HG03460 (cell line): ENCODE measurements around the gene MYO3A.

Experiments used
- ATAC-seq: cut with Tn5 transposase; IDR thresholded peaks from one replicate; pipeline ENCODE4 v1.9.1; 2021; ENCODE audit not compliant: unreplicated experiment

Gene MYO3A

GRCh38 chr10:26211781-26212444, 277.9 kb downstream of the MYO3A start:
- ATAC-seq = no peak

DNA sequence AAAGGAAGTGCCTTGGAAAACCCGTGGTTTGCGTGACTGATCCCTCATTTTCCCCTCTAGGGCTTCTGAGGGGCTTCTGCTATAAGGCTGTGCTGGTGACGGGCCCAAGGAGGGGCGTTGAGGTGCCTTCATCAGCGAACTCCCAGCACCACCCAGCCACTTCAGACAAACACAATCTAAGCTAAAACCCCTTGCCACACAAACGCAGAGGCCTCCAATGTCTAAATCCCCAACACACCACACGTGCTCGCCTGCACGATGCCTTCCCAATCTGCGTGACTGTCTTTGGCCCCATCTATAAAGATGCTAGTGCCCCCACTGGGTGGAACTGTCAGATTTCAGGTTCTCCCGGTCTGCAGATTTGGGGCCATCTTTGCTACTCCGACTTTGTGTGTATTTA, 278.5 kb downstream of the MYO3A start:
- no peak for ATAC-seq

- no peak for ATAC-seq
These were observed 279.2 kb downstream of the MYO3A start for GRCh38 chr10:26213157-26213800.

- ATAC-seq = no peak
These were observed 280.0 kb downstream of the MYO3A start for GRCh38 chr10:26214004-26214403.

GRCh38 chr10:26214551-26215395, 280.7 kb downstream of the MYO3A start:
- ATAC-seq = no peak

DNA sequence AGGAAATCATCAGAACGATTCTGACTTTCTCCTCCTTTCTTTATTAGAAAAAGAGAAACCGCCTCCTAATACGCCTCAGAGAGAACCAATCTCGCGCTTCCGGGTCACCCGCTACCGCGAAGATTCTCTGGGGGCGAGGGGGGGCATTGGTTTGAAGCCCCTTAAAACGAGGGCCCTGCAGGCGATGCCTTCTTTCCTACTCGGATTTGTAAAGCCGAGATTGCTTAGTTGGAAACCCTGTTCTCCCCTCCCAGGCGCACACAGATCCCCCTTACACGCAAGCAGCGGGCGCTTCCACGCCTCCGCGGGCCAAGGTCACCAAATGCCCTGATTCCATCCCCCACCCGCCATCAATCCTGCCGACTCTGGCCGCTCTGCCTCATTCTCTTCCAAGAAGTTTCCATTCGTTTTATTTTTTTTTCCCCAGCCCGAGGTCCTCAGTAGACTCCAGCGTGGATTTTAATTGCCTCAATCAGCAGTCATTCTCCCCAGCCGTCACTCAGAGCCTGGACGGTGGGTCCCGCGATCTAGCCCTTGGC, 281.4 kb downstream of the MYO3A start:
- no peak for ATAC-seq

DNA sequence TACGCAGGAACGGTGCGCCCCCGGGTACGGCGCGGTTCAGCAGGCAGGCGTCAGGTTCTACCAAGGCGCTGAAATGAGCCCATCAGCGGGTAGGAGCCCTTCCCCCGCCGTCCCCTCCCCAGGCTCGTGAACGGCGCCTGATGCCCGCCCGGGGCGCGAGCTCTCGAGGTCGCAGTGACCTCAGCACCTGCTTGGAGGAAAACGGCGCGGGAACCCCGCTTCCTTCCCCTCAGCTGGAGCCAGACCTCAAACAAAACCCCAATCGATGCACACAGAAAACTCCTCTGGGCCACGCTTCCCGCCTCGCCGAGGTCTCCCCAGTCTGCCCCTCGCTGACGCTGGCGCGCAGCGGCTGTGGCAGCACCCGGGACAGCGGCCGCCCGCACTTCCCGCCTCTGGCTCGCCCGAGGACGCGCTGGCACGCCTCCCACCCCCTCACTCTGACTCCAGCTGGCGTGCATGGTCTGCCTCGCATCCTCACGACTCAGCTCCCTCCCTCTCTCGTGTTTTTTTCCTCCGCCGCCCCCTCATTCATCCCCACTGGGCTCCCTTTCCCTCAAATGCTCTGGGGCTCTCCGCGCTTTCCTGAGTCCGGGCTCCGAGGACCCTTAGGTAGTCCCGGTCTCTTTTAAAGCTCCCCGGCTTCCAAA, 282.0 kb downstream of the MYO3A start:
- ATAC-seq = no peak

DNA sequence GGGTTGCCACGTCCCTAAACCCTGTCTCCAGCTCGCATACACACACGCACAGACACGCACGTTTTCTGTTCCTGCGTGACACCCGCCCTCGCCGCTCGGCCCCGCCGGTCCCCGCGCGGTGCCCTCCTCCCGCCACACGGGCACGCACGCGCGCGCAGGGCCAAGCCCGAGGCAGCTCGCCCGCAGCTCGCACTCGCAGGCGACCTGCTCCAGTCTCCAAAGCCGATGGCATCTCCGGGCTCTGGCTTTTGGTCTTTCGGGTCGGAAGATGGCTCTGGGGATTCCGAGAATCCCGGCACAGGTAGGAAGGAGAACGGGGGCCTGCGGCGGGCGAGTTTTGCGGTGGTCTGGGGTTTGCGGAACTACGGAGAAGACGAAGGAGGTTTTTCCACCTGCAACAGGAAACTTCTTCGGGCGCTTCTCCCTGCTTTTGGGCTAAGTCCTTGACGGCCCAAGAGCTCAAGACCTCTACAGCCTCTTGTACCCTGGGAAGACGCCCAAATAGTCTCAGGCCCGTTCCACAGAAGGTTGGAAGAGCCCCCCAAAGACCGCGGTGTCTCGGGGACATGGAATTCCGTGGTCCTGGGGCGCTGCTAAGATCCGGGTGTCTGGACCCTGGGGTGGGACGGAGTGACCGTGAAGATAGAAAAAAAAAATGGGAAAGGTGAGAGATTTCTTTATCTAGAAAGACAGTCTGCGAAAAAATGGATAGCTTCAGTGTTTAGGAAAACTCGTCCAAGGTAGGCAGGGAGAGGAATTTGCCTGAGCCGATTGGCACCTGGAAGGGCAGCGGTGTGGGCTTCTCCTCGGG, 282.8 kb downstream of the MYO3A start, which contains the start of gene GAD2:
TSS of gene GAD2 (plus strand) at position 190 of the 811 bp plus-strand sequence. CDS start at position 226, 36 bp downstream.
- ATAC-seq = no peak

DNA sequence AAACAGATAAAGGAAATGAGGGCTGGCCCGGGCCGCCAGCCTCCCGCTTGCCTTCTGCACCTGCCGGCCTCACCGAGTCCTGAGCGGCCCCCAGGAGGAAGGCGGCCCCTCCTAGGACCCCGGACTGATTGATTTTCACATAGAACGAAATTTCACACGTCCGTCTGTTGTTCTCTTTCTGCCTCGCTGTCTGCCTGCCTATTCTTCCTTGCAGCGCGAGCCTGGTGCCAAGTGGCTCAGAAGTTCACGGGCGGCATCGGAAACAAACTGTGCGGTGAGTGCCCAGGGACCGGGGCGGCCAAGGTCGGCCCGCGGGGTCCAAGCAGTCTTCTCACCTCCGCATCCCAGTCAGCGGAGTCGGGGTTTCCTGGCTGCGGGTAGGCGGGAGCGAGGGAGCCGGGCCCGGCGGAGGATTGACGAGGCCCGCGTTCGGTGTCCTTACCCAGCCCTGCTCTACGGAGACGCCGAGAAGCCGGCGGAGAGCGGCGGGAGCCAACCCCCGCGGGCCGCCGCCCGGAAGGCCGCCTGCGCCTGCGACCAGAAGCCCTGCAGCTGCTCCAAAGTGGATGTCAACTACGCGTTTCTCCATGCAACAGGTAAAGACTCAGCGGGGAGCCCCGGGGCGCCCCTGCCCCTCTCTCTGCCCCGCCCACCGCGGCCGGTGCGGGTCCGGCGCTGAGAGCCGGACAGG, 283.5 kb downstream of the MYO3A start:
- no peak for ATAC-seq

GRCh38 chr10:26219676-26220075, 285.6 kb downstream of the MYO3A start:
- ATAC-seq = no peak

DNA sequence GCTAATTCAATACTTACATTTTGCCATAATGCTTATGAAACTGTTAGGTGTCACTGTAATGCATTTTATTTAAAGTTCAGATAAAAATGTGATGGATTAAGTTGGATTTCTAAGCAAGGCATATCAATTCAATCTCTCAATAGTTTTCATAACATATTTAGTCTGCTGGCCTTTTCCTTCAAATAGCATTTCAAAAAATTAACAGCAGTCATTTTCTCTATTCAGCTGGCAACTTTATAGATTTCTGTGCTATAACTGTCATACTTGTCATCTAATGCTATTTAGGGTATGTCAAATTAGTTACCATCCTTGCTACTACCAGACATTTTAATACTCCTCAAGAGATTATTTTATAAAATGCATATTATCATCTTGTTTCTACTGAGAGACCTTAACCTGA, 286.9 kb downstream of the MYO3A start:
- no peak for ATAC-seq

DNA sequence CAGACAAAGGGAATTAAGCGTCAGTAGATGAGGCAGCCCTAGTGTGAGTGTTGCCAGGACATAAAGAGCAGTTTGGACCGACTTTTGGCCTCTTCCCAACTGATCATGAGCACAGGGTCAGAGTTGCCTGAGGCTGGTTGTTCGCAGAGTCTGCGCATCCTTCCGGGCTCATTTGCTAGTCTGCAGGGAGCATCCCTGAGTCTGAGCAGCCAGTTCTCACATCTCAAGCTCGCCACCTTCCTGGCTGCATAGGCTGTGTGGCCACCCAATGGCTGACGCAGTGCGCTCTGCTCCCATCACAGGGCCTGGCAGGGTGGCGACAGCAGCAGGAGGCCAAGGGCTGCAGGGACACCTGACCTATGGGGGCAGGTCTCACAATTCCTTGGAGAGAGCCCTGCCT, 287.5 kb downstream of the MYO3A start:
- no peak for ATAC-seq

DNA sequence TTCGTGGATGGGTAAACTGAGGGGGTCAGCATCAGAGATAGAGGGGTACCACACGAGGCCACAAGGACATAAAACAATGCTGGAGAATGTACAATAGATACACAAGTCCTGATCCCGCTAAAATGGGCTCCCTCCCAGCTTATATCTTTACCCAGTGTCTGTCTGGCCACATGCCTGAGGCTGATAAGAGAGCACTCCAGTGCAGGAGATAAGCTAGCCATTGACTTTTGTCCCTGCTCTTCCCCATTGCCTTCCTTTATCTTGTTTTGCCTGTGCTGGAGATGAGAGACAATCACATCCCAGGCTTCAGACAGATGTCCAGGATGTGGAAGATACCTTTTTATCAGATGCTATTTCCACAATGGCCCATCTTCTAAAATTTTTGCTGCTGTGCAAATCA, 288.5 kb downstream of the MYO3A start:
- ATAC-seq = no peak

GRCh38 chr10:26225322-26225721, 291.3 kb downstream of the MYO3A start:
- no peak for ATAC-seq

DNA sequence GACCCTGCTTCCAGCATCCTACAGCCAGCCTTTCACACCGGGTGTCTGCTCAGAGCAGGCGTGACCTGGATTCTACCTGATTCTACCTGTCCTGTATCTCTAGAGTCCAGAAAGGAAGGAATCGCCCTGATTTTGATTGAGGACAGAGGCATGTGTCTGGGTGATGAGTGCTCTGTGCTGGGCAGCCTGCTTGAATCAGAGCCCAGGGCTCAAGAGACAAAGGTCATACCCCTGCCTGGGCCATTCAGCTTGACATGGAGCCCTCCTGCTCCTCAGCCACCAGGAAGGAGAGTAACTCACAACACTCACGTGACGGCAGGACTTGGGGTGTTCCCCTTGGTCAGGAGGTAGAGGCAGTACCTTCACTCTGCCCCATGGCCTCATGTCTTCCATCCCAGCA, 293.8 kb downstream of the MYO3A start:
- no peak for ATAC-seq

DNA sequence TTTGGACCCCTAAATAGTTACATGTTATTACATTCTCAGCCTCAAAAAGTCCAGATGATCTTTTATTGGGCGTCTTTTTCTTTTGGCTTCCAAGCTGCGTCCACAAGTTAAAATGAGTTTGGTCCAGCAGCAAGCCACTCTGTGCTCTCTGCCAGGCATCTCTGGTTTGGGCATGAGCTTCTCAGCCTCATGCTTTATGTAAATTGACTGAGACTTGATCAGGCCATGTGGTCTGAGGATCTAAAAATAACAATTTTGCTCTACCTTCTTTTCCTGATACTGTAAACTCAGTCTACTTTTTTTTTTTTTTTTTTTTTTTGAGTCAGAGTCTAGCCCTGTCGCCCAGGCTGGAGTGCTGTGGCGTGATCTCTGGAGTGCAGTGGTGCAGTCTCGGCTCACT, 298.1 kb downstream of the MYO3A start:
- no peak for ATAC-seq

GRCh38 chr10:26235761-26236160, 301.7 kb downstream of the MYO3A start:
- no peak for ATAC-seq

DNA sequence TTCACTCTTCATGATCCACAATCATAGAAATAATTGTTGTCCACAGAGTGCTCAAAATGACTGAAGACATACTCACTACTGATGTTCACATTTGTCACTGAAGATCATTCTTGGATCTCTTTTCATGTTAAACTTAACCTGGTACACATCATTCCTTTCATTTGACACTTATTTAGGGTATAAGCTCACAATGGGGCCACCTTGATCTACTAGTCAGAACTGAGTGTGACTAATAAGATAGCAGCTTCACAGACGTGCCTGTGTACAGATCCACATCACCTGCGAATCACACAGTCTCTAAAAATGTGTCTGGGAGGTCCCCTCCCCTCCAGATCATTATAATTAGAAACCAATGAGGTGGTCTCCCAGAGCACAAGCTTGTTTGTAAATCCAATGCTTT, 304.3 kb downstream of the MYO3A start:
- no peak for ATAC-seq

GRCh38 chr10:26242706-26243350, 308.8 kb downstream of the MYO3A start:
- ATAC-seq = no peak
